Measurements from ENCODE around the gene SCN10A. TPM values are rescaled to one million over a fixed set of nuclear protein-coding genes. Genes with fewer than 3 reads are reported as not detected.

Gene SCN10A
- total and polyA plus RNA-seq, 9 of the 15 experiments (the other 6 are each of a cell fraction or from before 2014, with no cell fraction given): not detected

DNA sequence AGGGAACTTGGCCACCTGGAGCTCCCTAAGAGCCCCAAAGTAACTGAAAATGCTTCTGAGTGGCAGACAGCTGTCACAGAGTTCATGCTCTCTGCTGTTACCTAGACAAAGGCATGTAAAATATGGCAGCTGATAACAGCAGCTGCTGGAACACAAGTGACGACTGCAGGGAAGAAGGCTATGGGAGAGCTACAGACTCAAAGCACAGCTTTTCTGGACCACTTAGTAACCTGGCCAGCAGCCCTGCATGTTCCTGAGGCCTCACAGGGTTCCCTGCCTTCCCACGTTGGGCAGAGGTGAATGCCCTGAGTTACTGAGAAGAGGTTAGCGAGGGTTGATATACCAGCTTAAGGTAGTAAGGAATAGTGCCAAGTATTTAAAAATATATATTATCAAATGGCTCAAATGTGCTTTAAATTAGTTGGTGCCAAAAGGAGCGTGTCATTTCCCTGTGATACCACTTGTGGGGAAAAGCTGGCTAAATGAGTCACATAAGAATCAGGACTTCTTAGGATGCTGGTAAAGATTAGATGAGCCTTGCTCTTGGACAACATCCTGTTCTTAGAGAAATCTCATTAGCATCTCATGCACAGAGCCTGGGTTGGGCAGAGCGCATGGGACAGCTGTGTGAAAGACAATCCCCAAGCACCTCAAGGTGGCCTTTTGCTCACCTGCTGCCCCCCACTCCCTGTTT, 90.1 kb downstream of the SCN10A start (continued):
- TF ChIP-seq E2F8 (IDR thresholded peaks at IDR 0.05; ENCODE audit: low read depth, partially characterized antibody) (no peak), BRD4 (IDR thresholded peaks at IDR 0.05) (no peak), WHSC1 (IDR thresholded peaks at IDR 0.05; ENCODE audit: low read length) (no peak), GTF2E2 (tag; IDR thresholded peaks at IDR 0.05) (no peak), HMGN3 (IDR thresholded peaks at IDR 0.05; ENCODE audit: borderline replicate concordance, extremely low read depth, insufficient read length, low read depth, low read length) (no peak), SMAD4 (CRISPR knock-in tag; conservative IDR thresholded peaks at IDR 0.05) (peak; percentile 64; the same call in 1 of the 2 replicates), ATF6 (CRISPR knock-in tag; IDR thresholded peaks at IDR 0.05) (no peak), MAFG (tag; conservative IDR thresholded peaks at IDR 0.05) (no peak), SMARCA5 (IDR thresholded peaks at IDR 0.05) (no peak), EP400 (IDR thresholded peaks at IDR 0.05) (no peak), KLF16 (IDR thresholded peaks at IDR 0.05) (peak; percentile 86), PML (IDR thresholded peaks at IDR 0.05; ENCODE audit: low read length) (peak; percentile 85), MLLT1 (IDR thresholded peaks at IDR 0.05) (no peak), MYC (IDR thresholded peaks at IDR 0.05; ENCODE audit: low read depth, low read length) (0 out of 2 replicates have a peak, but pooled peaks have one; percentile 31), MYC (CRISPR knock-in tag; IDR thresholded peaks at IDR 0.05; ENCODE audit: borderline replicate concordance, low read depth) (no peak)
- TF ChIP-seq, protein P1, sequence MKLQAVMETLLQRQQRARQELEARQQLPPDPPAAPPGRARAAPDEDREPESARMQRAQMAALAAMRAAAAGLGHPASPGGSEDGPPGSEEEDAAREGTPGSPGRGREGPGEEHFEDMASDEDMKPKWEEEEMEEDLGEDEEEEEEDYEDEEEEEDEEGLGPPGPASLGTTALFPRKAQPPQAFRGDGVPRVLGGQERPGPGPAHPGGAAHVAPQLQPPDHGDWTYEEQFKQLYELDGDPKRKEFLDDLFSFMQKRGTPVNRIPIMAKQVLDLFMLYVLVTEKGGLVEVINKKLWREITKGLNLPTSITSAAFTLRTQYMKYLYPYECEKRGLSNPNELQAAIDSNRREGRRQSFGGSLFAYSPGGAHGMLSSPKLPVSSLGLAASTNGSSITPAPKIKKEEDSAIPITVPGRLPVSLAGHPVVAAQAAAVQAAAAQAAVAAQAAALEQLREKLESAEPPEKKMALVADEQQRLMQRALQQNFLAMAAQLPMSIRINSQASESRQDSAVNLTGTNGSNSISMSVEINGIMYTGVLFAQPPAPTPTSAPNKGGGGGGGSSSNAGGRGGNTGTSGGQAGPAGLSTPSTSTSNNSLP (IDR thresholded peaks at IDR 0.05; ENCODE audit: borderline replicate concordance, low read depth, low read length): no peak
